H1 (cell line): ENCODE data around the gene C12orf75. TPM values are rescaled to one million over a fixed set of nuclear protein-coding genes. Genes with fewer than 3 reads are reported as not detected.

Source experiments
- CBX8 ChIP-seq: fragments of 300-800, 300-1000 bp; sonication (generic); IDR thresholded peaks from 2 replicates; pipeline ENCODE4 v1.7.1; 2016; ENCODE audit warnings: low read depth, low read length, borderline replicate concordance
- polyA plus RNA-seq, 7 experiments: library from polyadenylated mRNA; depleted of rRNA in 3 of 7; stranded (reverse) in 5 of 7; unstranded in 2 of 7; fragments of >200 nt in 5 of 7; fragments of 200-250 nt in 2 of 7; gene quantifications; 1 replicate in 5 of 7; 2 replicates in 1 of 7; 4 replicates in 1 of 7; pipeline versions ENCODE4 v1.2.1 to v1.2.3, GENCODE V29; 2011 to 2013; ENCODE audit warnings: missing spikeins in 2 of 7, mixed read lengths in 2 of 7
- total RNA-seq: library from RNA; stranded (reverse); fragmentation: NEBNext Ultra II Directional; extraction: Animal tissue kit (Norgen Biotek cat#: 25700); gene quantifications from 2 replicates; pipeline ENCODE4 v1.2.1, GENCODE V29; 2021

The C12orf75 gene
- total and polyA plus RNA-seq, 2 of the 8 experiments (the other 6 are each of a cell fraction or from before 2014, with no cell fraction given), result 26.4 to 41.2 TPM

GRCh38 chr12:105348142-105348541 lies 17.7 kb downstream of the C12orf75 start (continued):
- no peak for TF ChIP-seq CBX8
